Epithelial cell of esophagus (primary cell): Measurements from ENCODE around the gene MAPK1.
"Not testable (repeated sequence)": the region's sequence is repeated elsewhere in the genome, so short reads cannot be mapped to it uniquely, and the experiment has no call there.

ENCODE experiments used
- DNase-seq: peaks from one replicate; pipeline ENCODE4 v3.0.0; 2010; ENCODE audit warnings: low read depth
- H3K4me3 ChIP-seq: 2 replicates; pipeline ENCODE4 v1.5.1; 2011; ENCODE audit warnings: mild to moderate bottlenecking, low read length, control low read depth
- CTCF ChIP-seq: IDR thresholded peaks from 2 replicates; pipeline ENCODE4 v1.5.1; 2011; ENCODE audit warnings: low read depth, mild to moderate bottlenecking, low read length, control low read depth, inconsistent platforms; ENCODE audit not compliant: insufficient read depth; ENCODE audit errors: missing control alignments

MAPK1 gene

GRCh38 chr22:21790359-21790758 is 77.1 kb downstream of the MAPK1 start:
- H3K4me3 ChIP-seq: no peak overlapping the region
- no peak for TF ChIP-seq CTCF
- DNase-seq: peak; percentile 67

- DNase-seq, H3K4me3 ChIP-seq: not testable (repeated sequence)
These were observed 79.9 kb downstream of the MAPK1 start for GRCh38 chr22:21787565-21787964.

- DNase-seq: no peak
- TF ChIP-seq CTCF: no peak
- no peak overlapping the region for H3K4me3 ChIP-seq
These were observed 87.2 kb downstream of the MAPK1 start for GRCh38 chr22:21780259-21780658.

GRCh38 chr22:21779444-21779843 is 88.0 kb downstream of the MAPK1 start:
- DNase-seq: no peak
- no peak overlapping the region for H3K4me3 ChIP-seq
- TF ChIP-seq CTCF: no peak

- no peak overlapping the region for H3K4me3 ChIP-seq
- DNase-seq: peak; percentile 41
- no peak for TF ChIP-seq CTCF
These were observed 88.6 kb downstream of the MAPK1 start for GRCh38 chr22:21778705-21779363.

- DNase-seq: no peak
- H3K4me3 ChIP-seq: no peak overlapping the region
- no peak for TF ChIP-seq CTCF
These were observed 95.8 kb downstream of the MAPK1 start for GRCh38 chr22:21771631-21771976.

GRCh38 chr22:21768435-21768834 is 99.0 kb downstream of the MAPK1 start:
- H3K4me3 ChIP-seq: no peak overlapping the region
- TF ChIP-seq CTCF: no peak
- DNase-seq: no peak
